IPS-20b (cell line): Measurements from ENCODE around the gene ZNF200.

Experiments used
- H3K27ac ChIP-seq: one replicate; pipeline ENCODE4 v1.5.1; 2013; ENCODE audit warnings: low read length
- H3K27me3 ChIP-seq: 2 replicates; pipeline ENCODE4 v1.6.1; 2013; ENCODE audit warnings: mild to moderate bottlenecking, low read length, inconsistent platforms; ENCODE audit not compliant: insufficient read depth
- H3K36me3 ChIP-seq: 2 replicates; pipeline ENCODE4 v1.6.1; 2013; ENCODE audit warnings: low read depth, mild to moderate bottlenecking, inconsistent platforms, low read length, moderate library complexity; ENCODE audit not compliant: insufficient read depth
- H3K4me1 ChIP-seq: 2 replicates; pipeline ENCODE4 v1.6.1; 2013; ENCODE audit warnings: mild to moderate bottlenecking, control low read depth, inconsistent platforms, low read length, moderate library complexity; ENCODE audit not compliant: insufficient read depth
- H3K4me3 ChIP-seq: 2 replicates; pipeline ENCODE4 v1.5.1; 2013; ENCODE audit warnings: mild to moderate bottlenecking, low read length, inconsistent platforms
- H3K9ac ChIP-seq: 2 replicates; pipeline ENCODE4 v1.6.1; 2013; ENCODE audit warnings: low read depth, mild to moderate bottlenecking, inconsistent platforms, low read length, moderate library complexity
- H3K9me3 ChIP-seq: 2 replicates; pipeline ENCODE4 v1.6.1; 2013; ENCODE audit warnings: mild to moderate bottlenecking, low read depth, low read length, inconsistent platforms; ENCODE audit not compliant: insufficient read depth

The ZNF200 gene

DNA sequence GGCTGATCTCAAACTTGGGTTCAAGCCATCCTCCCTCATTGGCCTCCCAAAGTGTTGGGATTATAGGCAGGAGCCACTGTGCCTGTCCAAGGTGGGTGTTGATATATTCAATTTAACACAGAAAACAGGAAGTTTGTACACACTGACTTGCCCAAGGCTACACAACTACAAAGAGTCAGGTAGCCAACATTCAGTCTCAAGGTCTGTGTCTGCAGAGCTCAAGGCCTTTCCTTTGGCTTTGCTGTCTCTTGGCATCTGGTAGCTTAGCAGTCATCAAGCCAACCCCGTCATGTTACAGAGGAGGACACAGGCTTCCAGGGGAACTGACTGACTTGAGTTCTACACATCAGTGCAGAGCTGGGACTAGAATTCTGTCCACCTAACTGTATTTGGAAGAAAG lies 33.3 kb upstream of the ZNF200 start:
- Histone ChIP-seq H3K36me3 (no peaks in the 10 kb centered on the region), H3K9me3 (no peaks in the 10 kb centered on the region; the same call in 1 of the 2 replicates), H3K4me1 (no peaks in the 10 kb centered on the region), H3K27me3 (peaks cover 4% of the 10 kb centered on the region; the same call in 1 of the 2 replicates), H3K27ac (no peak overlapping the region), H3K4me3 (no peak overlapping the region), H3K9ac (no peak overlapping the region)

DNA sequence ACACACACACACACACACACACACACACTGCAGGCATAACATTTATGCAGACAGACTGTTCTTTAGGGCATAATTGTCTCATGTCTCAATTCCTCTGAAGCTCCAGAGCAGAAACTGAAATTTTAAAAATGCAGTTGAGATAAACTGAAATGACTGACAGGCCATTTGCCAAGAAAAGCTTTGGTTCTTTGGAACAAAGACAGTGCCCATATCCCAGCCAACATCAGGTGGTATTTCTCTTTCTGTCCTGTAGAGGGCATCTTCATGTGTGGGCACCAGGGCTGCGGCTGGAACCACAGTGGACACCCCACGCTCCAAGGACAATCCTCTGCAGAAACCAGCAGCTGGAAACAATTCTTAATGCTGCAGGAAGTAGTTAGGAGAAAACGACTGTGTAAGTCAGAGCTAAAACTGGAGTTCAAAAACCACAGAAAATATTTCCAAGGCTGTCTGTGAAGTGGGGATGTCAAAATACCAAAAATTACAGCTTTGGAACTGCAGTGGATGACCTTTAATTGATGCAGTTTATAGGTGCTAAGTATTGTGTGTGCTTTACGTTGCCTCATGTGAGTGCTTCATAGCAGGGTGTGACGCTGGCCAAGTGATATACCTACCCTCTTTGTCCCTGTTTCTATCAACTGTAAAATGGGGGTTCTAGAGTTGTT lies 32.0 kb upstream of the ZNF200 start:
- Histone ChIP-seq H3K9ac (no peak overlapping the region), H3K9me3 (no peaks in the 10 kb centered on the region; the same call in 1 of the 2 replicates), H3K36me3 (no peaks in the 10 kb centered on the region), H3K4me3 (no peak overlapping the region), H3K27me3 (peaks cover 4% of the 10 kb centered on the region; the same call in 1 of the 2 replicates), H3K4me1 (no peaks in the 10 kb centered on the region), H3K27ac (no peak overlapping the region)

DNA sequence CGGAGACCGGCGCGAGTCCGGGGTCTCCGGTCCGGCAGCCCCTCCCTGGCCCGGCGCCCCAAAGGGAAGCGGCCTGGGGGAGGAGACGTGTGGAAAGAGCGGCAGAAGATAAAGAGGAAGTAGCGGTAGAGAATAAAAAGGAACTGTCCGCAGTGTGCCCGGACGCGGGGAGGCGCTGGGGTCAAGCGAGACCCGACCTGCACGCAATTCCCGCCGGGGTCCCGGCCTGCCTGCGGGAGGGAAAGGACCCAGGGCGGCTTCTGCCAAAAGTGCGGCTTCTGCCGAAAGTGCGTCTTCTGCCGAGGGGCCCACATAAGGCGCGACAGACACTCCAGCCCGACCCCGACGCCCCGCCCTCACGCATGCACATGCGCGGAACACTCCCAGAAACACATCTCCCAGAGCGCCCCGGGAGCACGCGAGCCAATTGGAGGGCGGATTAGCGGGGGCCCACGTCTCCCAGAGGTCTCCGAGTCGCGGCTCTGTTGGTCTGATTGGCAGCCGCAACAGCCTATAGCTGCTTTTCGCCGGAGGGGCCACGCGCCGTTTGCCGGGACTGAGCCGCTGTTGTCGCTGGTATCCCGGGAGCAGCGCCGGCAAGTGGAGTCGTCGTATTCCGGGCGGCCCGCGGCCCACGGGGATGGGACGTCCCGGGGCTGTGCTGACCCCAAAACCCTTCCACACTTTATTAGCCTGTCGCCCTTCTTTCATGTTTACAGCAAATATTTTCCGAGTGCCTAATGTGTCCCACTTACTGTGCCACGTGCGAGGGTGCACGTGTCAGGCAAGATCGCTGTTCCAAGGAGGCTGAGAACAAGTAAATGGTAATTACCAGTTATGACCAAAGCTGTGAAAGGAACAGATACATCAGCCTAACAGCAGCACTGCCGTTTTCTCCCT lies 29.4 kb upstream of the ZNF200 start:
- H3K9ac ChIP-seq, result no peak overlapping the region
- peaks cover 2% of the 10 kb centered on the region for H3K9me3 ChIP-seq

DNA sequence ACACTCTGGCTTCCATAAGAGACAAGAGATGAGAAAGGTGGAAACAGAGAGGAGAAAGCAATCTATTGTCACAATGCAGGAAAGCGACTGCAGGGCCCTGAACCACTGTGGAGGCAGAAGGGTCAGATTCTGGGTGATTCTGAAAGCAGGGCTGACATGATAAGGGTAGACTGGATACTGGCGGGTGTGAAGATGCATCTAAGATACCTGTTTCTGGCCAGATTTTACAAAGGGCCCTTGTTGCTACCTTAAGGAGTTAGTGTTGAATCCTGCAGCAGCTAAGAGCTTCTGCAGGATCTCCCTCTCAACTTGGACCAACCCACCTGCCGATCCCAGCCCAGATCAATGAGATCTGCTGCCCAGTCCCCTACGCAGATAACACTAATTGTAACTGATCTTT lies 27.6 kb upstream of the ZNF200 start:
- peaks cover 4% of the 10 kb centered on the region; the same call in 1 of the 2 replicates for H3K27me3 ChIP-seq
- no peak overlapping the region for H3K9ac ChIP-seq
- H3K4me3 ChIP-seq, result no peak overlapping the region
- H3K27ac ChIP-seq, result no peak overlapping the region
- H3K36me3 ChIP-seq, result no peaks in the 10 kb centered on the region
- H3K4me1 ChIP-seq, result no peaks in the 10 kb centered on the region
- peaks cover 12% of the 10 kb centered on the region for H3K9me3 ChIP-seq

More for the DNA sequence above, 29.4 kb upstream of the ZNF200 start:
- Histone ChIP-seq H3K27ac (no peak overlapping the region), H3K4me1 (no peaks in the 10 kb centered on the region), H3K36me3 (no peaks in the 10 kb centered on the region), H3K4me3 (0 out of 2 replicates have a peak overlapping the region, but pooled peaks have one; percentile 29), H3K27me3 (peaks cover 4% of the 10 kb centered on the region; the same call in 1 of the 2 replicates)

DNA sequence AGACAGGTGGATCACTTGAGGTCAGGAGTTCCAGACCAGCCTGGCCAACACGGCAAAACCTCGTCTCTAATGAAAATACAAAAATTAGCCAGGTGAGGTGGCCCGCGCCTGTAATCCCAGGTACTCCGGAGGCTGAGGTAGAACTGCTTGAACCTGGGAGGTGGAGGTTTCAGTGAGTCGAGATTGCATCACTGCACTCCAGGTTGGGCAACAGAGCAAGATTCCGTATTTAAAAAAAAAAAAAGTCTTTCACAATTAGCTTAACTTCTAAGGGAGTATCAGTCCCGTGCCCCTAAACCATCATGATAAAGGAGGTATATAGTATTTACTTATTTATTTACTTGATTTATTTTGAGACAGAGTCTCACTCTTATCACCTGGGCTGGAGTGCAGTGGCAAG lies 24.9 kb upstream of the ZNF200 start:
- no peaks in the 10 kb centered on the region for H3K4me1 ChIP-seq
- peaks cover 19% of the 10 kb centered on the region for H3K9me3 ChIP-seq
- H3K27me3 ChIP-seq, result peaks cover 2% of the 10 kb centered on the region; the same call in 1 of the 2 replicates
- no peak overlapping the region for H3K9ac ChIP-seq
- H3K36me3 ChIP-seq, result no peaks in the 10 kb centered on the region
- H3K4me3 ChIP-seq, result no peak overlapping the region
- H3K27ac ChIP-seq, result no peak overlapping the region

DNA sequence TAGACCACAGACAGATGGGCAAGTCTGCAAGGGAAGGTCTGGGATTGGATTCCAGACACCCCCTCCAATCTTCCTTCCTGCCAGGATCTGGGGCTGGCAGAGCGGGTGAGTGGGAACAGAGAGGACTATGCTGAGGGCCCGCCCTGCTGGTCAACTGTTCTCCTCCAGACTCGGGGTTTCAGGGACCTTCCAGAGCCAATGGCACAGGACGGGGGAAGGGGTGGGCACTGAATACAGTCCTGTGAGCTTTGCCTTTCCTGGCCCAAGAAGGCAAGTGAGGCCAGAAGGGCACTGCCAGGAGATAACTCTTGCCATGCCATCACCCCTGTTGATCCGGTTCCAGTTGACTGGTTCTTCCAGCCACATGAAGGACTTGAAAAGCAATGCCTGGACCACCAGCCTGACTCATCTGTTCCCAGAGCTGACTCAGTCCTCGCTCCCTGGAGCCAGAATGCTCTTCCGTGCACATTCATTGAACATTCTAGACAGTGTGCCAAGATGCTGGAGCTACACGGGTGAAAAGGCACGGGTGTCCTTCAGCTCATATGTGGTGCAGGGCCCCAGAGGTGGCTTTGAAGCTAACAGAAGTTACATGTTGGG lies 22.0 kb upstream of the ZNF200 start:
- no peak overlapping the region for H3K9ac ChIP-seq
- peaks cover 19% of the 10 kb centered on the region for H3K9me3 ChIP-seq
- no peaks in the 10 kb centered on the region for H3K4me1 ChIP-seq
- H3K27me3 ChIP-seq, result no peaks in the 10 kb centered on the region
- no peak overlapping the region for H3K4me3 ChIP-seq
- H3K36me3 ChIP-seq, result no peaks in the 10 kb centered on the region
- no peak overlapping the region for H3K27ac ChIP-seq

DNA sequence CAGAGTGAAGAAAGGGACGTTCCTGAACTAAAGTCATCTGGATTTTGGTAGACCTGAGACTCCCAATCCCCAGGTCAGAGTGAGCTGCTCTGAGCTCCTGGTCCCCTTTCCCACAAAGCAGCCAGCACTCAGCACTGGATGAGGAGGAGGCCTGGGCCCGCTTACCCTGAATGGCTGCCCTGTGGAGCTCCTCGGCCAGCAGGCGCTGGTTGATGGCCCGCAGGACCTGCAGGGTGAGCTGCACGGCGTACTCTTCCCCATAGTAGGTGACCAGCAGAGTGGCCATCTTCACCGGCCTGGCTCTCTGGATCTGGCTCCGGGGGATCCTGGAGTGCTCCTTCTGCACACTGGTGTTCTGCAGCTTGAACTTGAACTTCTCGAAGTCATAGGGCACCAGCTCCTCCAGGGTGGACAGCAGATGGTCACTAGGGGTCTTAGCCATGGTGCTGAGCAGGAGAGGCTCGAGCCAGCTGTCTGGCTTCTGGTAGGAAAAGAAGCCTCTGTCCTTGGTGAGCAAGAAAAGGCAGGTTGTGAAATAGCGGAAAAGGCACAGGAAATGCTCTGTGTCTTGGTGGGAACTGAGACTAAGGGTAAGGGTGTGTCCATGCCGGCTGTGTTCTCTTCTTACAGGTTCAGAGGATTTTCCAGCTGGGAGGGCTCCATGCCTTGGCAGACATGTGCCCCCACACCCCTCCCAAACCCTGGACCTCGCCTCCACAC lies 21.3 kb upstream of the ZNF200 start, which contains the start of gene MEFV:
TSS of gene MEFV (minus strand) at position 488 of the 720 bp plus-strand sequence. CDS start at position 442, 46 bp downstream.
- Histone ChIP-seq H3K27ac (no peak within 1 kb of the TSS), H3K9me3 (peaks cover 19% of the 10 kb centered on the region), H3K27me3 (no peaks in the 10 kb centered on the region), H3K4me3 (no peak within 1 kb of the TSS), H3K4me1 (no peaks in the 10 kb centered on the region), H3K36me3 (no peaks in the 10 kb centered on the region), H3K9ac (no peak within 1 kb of the TSS)

DNA sequence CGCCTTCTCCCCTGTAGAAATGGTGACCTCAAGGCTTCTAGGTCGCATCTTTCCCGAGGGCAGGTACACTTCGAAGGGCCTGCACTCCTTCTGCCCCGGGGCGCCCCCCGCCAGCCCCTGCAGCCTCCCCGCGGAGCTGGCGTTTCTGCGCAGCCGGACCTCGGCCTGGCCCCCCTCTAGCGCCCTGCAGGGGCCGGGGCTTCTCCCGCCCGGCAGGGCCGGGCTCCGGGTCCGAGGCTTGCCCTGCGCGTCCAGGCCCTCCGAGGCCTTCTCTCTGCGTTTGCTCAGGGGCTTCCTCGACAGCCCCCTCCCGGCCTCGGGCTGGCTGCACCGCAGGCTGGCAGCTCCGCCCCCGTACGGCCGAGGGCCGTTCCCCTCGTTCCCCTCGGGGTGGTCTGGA lies 19.4 kb upstream of the ZNF200 start:
- Histone ChIP-seq H3K27ac (no peak overlapping the region), H3K36me3 (no peaks in the 10 kb centered on the region), H3K4me3 (no peak overlapping the region), H3K9me3 (peaks cover 16% of the 10 kb centered on the region), H3K9ac (no peak overlapping the region), H3K27me3 (no peaks in the 10 kb centered on the region), H3K4me1 (no peaks in the 10 kb centered on the region)

DNA sequence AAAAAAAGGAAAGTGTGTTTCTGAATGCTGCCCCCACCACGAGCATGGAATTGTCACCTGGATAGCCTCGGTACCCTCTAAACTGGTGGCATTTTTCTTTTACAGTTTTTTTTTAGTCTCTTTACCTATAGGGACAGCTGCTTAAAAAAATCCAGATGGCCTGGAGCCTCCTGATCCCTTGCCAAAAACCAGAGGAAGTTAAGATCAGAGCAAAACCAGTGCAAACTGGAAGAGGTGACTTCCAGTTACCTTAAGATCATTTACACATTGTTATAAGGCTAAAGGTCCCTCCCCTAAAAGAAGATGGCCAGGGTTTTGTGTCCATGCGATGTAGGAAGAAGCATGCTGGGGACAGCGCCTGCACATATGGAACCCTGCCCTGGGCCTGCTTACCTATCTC lies 18.0 kb upstream of the ZNF200 start:
- no peak overlapping the region for H3K9ac ChIP-seq
- H3K36me3 ChIP-seq, result no peaks in the 10 kb centered on the region
- H3K4me3 ChIP-seq, result no peak overlapping the region
- no peaks in the 10 kb centered on the region for H3K4me1 ChIP-seq
- H3K27ac ChIP-seq, result no peak overlapping the region
- peaks cover 9% of the 10 kb centered on the region for H3K9me3 ChIP-seq
- no peaks in the 10 kb centered on the region for H3K27me3 ChIP-seq

DNA sequence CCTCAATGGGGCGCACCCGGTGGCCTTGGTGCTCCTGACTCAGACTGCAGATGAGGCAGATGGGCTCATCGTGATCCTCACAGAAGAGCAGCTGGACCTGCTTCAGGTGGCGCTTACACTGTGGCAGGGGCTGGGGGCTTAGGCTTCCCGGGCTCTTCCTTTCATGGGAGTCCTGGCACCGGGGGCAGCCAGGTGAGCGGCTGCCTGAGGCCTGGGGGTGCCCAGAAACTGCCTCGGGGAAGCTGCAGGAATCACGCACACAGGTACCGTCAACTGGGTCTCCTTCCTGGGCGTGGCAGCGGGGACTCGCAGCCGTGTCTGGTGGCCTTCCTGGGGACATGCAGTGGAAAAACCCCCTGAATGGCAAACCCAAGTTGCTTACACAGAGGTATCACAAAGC lies 14.5 kb upstream of the ZNF200 start:
- no peak overlapping the region for H3K4me3 ChIP-seq
- no peaks in the 10 kb centered on the region for H3K27me3 ChIP-seq
- no peak overlapping the region for H3K9ac ChIP-seq
- H3K4me1 ChIP-seq, result no peaks in the 10 kb centered on the region
- no peak overlapping the region for H3K27ac ChIP-seq
- no peaks in the 10 kb centered on the region for H3K36me3 ChIP-seq
- peaks cover 17% of the 10 kb centered on the region for H3K9me3 ChIP-seq

DNA sequence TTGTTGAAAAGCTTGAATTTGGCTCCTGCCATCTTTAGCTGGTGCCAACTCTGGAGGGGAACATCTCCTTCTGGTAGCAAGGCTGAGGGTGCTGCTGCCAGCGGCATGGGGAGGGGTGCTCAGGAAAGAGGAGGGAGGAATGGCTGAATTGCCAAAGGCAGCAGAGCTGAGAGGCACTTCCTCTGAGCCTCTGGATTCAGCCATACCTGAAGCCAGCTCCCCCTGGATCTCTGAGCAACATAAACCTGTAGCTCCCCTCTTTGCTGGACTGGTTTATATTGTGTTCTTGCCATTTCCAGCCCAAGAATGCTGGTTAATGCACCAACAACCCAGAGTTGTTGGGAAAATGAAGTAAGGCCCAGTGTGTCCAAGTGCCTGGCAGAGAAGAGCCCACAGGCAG lies 14.1 kb upstream of the ZNF200 start:
- no peaks in the 10 kb centered on the region for H3K27me3 ChIP-seq

More for the DNA sequence above, 14.1 kb upstream of the ZNF200 start:
- H3K4me1 ChIP-seq, result no peaks in the 10 kb centered on the region
- no peak overlapping the region for H3K4me3 ChIP-seq
- H3K9ac ChIP-seq, result no peak overlapping the region
- peaks cover 21% of the 10 kb centered on the region for H3K9me3 ChIP-seq
- no peak overlapping the region for H3K27ac ChIP-seq
- H3K36me3 ChIP-seq, result no peaks in the 10 kb centered on the region
